NT2/D1 (cell line): ENCODE measurements around the gene ATG2B.

Source experiments
- DNase-seq: peaks from one replicate; pipeline ENCODE4 v3.0.0-alpha.2; 2011; ENCODE audit warnings: low read depth, low spot score
- H3K27me3 ChIP-seq: 2 replicates; pipeline ENCODE4 v1.6.0; 2011; ENCODE audit warnings: mild to moderate bottlenecking; ENCODE audit not compliant: insufficient read length, insufficient read depth
- H3K36me3 ChIP-seq: 2 replicates; pipeline ENCODE4 v1.6.1; 2011; ENCODE audit warnings: mild to moderate bottlenecking, low read length, mixed read lengths; ENCODE audit not compliant: insufficient read depth, insufficient read length
- H3K4me1 ChIP-seq: 2 replicates; pipeline ENCODE4 v1.5.1; 2011; ENCODE audit not compliant: insufficient read depth, insufficient read length
- H3K4me3 ChIP-seq: 2 replicates; pipeline ENCODE4 v1.5.1; 2011; ENCODE audit warnings: low read depth; ENCODE audit not compliant: insufficient read length
- H3K9ac ChIP-seq: 2 replicates; pipeline ENCODE4 v1.6.0; 2011; ENCODE audit warnings: low read depth; ENCODE audit not compliant: insufficient read length
- H3K9me3 ChIP-seq: 2 replicates; pipeline ENCODE4 v1.5.1; 2011; ENCODE audit warnings: mild to moderate bottlenecking, low read length; ENCODE audit not compliant: insufficient read depth
- SUZ12 ChIP-seq: IDR thresholded peaks from 2 replicates; pipeline ENCODE4 v1.6.1; 2011; ENCODE audit not compliant: insufficient read length, insufficient read depth; ENCODE audit errors: extremely low read depth
- YY1 ChIP-seq: IDR thresholded peaks from 2 replicates; pipeline ENCODE4 v1.6.1; 2011; ENCODE audit not compliant: insufficient read length, insufficient read depth
- ZNF274 ChIP-seq: IDR thresholded peaks from 2 replicates; pipeline ENCODE4 v1.6.1; 2011; ENCODE audit warnings: mild to moderate bottlenecking, low read depth, low read length

Gene ATG2B

DNA sequence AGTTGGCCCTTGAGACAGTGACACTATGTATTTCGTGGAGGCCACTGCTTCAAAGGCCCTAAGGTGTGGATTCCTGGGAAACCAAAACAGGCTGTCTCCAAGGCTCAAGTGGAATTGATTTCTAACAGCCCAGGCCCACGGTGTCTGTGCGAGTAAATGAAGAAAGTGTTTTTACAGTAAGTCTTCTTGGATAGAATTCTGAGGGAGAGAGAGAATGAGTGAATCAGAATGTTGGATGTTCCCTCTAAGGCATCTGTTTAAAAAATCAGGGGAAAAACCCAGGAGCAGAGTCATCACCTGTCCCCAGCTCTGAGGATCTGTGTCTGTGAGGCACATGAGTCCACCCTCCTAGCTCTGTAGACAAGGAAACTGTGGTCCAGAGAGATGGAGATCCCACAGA lies 129.5 kb downstream of the ATG2B start:
- Histone ChIP-seq H3K27me3 (no peaks in the 10 kb centered on the region), H3K9me3 (no peaks in the 10 kb centered on the region), H3K4me1 (peaks cover 4% of the 10 kb centered on the region), H3K4me3 (no peak overlapping the region), H3K9ac (no peak overlapping the region), H3K36me3 (no peaks in the 10 kb centered on the region)
- no peak for TF ChIP-seq ZNF274
- DNase-seq, result no peak

DNA sequence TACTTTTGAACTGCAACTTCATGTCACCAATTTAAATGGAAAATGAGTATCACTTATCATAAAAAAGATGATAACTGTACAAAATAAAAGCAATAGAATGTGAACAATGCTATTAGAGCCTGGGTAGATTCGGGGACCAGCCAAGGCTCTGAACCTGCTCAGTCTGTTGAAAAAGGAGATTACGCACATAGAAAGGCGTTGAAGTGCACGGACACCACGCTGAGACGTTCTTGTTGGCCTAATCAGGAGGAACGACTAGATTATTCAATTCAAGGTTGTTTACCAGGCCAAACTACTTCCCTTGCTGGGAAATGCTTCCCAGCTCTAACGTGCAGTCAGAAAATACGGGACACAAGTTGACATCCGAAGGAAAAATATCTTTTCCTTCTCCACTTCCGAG lies 130.6 kb downstream of the ATG2B start:
- Histone ChIP-seq H3K27me3 (no peaks in the 10 kb centered on the region), H3K4me3 (no peak overlapping the region), H3K36me3 (no peaks in the 10 kb centered on the region), H3K9ac (no peak overlapping the region), H3K4me1 (peaks cover 4% of the 10 kb centered on the region), H3K9me3 (no peaks in the 10 kb centered on the region)
- no peak for DNase-seq
- TF ChIP-seq ZNF274, result no peak
- no peak for TF ChIP-seq YY1
- no peak for TF ChIP-seq SUZ12

DNA sequence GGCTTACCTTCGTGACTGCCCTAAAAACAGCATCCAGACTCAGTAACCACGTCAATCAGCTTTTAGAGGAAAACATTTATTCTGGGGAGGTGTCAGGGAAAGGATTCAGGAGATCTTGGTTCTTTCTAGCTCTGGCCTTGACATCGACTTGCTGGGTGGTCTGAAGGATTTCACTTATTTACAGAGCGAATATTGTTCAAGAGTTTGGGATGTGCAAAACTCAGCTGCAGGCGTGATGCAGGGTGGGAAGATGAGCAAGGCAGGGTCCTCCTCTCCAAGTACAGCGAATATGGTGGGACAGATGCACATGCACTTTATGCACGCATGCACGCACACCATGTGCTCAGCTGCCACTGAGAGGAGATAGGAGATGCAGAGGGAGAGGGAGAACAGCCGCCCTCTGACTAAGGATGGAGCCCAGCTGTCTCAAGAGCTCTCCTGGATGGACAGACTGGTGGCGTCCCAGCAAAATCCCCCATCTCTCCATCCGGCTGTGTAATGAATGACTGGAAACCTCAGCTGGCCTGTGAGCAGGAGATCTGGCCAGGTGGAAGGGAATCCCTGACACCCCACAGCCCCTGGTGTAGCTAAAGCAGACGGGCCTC lies 131.5 kb downstream of the ATG2B start:
- TF ChIP-seq ZNF274, result no peak
- no peak for TF ChIP-seq YY1
- TF ChIP-seq SUZ12, result no peak
- Histone ChIP-seq H3K4me1 (peaks cover 2% of the 10 kb centered on the region), H3K4me3 (no peak overlapping the region), H3K9me3 (no peaks in the 10 kb centered on the region), H3K36me3 (no peaks in the 10 kb centered on the region), H3K27me3 (no peaks in the 10 kb centered on the region), H3K9ac (no peak overlapping the region)
- no peak for DNase-seq

DNA sequence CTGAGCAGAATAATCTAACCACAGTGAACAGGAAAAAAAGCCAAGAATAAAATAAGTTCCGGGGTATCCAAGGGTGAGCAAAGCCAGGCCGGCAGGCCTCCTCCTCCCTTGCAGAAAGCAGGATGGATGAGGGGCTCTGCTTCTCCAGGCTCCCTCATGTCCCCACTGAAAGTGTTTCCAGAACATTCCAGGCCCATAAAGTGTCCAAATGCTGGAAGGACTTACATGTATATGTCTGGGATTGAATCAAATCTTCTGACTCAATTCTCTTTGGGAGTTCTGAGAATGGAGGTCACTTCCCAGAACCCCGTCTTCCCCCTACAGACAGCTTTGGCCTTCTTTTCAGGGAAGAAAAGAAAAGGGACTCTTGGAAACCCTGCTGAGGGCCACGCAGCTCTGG lies 132.1 kb downstream of the ATG2B start:
- Histone ChIP-seq H3K27me3 (no peaks in the 10 kb centered on the region), H3K4me1 (peaks cover 2% of the 10 kb centered on the region), H3K4me3 (no peak overlapping the region), H3K36me3 (no peaks in the 10 kb centered on the region), H3K9ac (no peak overlapping the region), H3K9me3 (no peaks in the 10 kb centered on the region)
- TF ChIP-seq ZNF274 (no peak), YY1 (no peak), SUZ12 (no peak)
- DNase-seq, result no peak

DNA sequence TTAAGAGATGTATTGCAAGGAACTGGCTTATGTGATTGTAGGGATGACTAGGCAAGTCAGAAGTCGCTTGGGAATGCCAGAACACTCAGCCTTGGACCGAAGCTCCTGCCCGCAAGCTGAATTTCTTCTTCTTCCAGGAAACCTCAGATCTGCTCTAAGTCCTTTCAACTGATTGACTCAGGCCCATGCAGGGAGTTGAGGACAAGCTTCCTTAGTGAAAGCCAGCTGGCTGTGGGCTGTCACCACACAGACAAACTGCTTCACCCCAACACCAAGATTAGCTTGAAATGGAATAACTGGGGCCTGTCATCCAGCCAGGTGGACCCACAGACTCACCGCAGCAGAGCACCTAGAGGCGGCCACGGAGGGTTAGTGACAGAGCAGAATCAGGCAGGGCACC lies 133.8 kb downstream of the ATG2B start:
- no peak for TF ChIP-seq ZNF274
- no peak for TF ChIP-seq YY1
- no peak for TF ChIP-seq SUZ12

More for the DNA sequence above, 133.8 kb downstream of the ATG2B start:
- H3K36me3 ChIP-seq, result no peaks in the 10 kb centered on the region
- no peaks in the 10 kb centered on the region for H3K9me3 ChIP-seq
- no peaks in the 10 kb centered on the region for H3K4me1 ChIP-seq
- H3K4me3 ChIP-seq, result no peak overlapping the region
- H3K9ac ChIP-seq, result no peak overlapping the region
- no peak for DNase-seq
- H3K27me3 ChIP-seq, result no peaks in the 10 kb centered on the region
